HG03558 (cell line): ENCODE measurements around the gene ZNRF4.
"Not testable (repeated sequence)": the region's sequence is repeated elsewhere in the genome, so short reads cannot be mapped to it uniquely, and the experiment has no call there.

Experiments
- ATAC-seq: cut with Tn5 transposase; IDR thresholded peaks from one replicate; pipeline ENCODE4 v1.9.1; 2021; ENCODE audit warnings: moderate number of reproducible peaks; ENCODE audit not compliant: unreplicated experiment; ENCODE audit errors: extremely low read depth

Gene ZNRF4

DNA sequence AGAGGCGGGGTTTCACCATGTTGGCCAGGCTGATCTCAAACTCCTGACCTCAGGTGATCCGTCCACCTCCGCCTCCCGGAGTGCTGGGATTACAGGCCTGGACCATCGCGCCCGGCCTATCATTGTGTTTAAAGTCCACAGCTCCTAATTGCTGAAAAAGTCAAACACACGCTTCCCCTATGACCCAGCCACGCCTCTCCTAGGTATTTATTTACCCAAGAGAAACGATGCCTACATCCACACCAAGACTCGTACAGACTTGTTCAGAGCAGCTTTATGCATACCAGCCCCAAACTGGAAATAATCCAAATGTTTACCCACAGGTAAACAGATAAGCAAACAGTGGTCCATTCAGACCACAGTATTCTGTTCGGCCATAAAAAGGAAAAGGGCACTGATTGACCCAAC, 15.1 kb downstream of the ZNRF4 start:
- no peak for ATAC-seq

DNA sequence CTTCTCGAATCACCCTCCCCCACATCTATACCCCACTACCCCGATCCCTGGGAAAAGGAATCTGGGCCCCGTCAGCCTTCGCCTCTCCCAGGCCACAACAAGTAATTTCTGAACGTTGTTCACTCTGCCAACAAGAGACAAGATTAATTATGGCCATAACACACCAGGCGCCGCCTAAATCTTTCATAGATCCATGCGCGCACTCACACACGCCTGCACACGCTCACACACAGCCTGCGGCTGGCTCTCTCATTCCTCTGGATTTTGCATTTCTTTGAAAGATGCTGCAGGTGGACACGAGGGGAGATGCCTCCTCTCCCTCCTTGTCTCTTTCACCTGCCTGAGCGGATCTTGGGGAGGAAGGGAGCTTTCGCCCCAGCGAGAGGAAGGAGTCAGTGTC, 17.1 kb downstream of the ZNRF4 start:
- ATAC-seq: no peak

DNA sequence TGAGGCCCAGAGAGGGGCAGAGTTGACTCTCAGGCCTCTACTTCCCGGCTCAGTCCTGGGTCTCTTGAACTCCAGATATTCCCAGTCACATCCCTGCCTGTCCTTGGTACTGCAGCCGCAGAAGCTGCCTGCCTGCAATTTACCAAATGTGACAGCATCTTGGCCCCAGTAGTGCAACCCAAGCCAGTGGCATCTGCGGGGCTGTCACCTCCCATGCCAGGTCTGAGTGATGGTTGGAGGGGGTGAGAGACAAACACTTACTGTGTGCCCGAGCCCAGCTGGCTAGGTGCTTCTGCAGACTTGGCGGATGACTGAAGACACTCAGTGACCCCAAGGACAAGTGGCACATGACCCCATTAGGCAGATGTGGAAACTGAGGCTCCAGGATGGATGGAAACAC, 18.4 kb downstream of the ZNRF4 start:
- ATAC-seq: no peak

DNA sequence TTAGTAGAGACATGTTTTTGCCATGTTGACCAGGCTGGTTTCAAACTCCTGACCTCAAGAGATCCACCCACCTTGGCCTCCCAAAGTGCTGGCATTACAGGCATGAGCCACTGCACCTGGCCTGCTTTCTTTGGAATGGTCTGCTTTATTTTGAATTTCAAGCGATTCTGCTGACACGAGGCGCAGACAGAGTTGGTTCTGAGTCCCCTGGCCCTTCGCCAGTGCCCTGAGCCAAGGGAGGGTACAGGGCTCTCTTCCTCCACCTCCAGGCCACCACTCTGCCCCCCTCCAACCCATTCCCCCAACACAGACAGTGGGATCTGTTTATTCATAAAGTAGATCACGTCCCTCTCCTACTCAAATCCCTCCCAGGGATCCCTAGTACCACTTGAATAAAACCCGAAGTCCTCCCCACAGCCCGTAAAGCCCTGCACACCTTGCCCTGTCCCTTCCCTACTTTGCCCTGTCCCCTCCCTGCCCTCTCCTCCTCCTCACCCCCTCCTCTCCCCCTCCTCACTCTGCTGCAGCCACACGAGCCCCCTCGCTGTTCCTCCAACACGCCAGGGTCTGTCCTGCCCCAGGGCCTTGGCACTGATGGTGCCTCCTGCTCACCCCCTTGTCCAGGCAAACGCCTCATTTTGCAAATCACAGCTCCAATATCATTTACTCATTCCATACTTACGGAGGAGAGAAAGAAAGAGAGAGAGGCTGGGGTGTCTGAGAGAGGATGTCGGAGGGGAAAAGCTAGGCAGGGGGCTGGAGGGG, 22.4 kb downstream of the ZNRF4 start:
- no peak for ATAC-seq

DNA sequence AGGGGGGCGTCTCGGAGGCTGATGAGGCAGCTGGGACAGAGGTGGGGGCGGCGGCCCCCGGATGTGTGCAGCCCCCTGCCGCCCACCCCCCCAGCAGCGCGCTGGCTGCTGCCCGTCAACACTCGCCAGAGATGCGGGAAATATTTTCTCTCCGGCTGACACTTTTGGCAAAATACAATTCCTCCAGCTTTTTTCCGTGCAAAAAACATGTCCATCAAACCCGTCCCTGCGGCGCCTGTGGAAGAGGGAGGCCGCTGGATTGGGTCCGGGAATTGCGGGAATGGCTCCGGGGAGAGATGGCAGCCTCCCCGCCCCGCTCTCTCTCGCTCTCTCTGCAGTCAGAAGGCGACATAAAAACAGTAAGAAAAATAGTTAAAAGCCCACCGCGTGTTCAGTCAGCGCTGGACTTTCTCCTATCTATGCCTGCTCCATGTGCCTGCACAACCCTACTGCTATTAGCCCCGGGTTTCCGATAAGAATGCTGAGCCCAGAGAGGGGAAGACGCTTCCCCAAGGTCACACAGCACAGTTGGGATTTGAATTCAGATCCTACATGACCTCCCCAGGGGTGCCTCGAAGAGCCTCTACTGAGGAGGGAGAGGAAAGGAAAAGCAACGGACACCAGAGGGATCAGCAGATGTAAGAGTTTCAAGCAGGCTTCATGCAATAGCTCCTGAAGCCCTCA, 23.2 kb downstream of the ZNRF4 start:
- no peak for ATAC-seq

DNA sequence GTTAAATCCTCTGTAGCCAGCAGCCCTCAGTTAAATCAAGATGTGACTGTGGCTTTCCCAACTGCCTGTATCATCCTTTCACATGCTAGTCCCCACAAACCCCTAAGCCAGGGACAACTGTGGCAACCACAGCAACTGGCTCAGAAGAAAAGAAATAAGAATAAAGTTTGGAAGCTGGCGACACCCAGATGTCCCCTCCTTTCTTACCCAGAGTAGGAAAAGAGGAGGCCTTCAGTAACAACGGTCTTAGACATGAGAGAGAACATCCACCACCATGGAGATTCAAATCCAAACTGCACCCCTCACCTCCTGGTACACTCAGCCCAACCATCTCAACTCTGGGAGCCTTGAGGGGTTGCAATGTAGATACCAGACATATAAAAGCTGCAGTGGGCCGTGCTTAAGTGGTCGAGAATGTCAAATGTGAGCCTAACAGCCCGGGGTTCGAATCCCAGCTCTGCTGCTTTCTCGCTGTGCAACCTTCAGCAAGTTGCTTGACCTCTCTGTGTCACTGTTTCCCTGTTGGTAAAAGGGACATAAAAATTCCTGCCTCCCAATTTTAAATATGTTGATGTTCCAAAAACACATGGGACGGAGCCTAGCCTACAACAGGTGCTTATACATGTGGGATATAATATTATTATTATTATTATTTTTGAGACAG, 23.8 kb downstream of the ZNRF4 start:
- no peak for ATAC-seq

DNA sequence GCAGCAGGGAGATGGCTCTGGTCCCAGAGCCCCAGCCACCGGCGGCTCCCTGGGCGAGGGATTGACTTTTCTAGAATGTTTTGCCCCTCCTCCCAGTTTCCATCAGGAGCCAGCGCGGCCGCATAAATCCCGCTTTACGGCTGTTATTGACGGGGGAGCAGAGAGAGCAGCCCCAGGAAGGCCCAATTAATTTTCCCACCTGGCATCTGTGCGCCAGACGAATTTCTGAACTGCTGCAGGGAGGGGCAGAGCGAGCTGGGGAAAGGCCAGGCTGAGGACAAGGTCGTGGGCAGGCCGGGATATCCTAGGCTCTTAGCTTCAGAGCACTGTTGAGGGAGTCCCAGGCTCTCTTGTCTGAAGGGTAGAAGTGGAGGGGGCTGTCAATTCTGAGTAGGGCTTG, 24.7 kb downstream of the ZNRF4 start:
- no peak for ATAC-seq

DNA sequence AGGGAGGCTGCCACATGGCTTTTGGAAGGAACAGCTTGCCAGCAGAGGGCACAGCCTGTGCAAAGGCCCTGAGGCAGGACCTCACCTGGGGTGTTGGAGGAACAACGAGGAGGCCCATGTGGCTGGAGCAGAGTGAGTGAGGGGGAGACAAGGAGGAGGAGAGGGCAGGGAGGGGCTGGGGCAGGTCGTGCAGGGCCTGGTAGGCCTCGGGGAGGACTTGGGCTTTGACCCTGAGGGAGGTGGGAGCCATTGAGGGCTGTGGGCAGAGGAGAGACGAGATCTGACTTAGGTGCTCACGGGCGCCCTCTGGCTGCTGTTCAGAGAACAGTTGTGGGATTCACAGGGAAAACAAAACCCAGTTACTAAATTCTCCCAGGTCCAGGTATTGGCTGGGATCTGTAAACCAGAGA, 25.2 kb downstream of the ZNRF4 start:
- ATAC-seq: no peak

DNA sequence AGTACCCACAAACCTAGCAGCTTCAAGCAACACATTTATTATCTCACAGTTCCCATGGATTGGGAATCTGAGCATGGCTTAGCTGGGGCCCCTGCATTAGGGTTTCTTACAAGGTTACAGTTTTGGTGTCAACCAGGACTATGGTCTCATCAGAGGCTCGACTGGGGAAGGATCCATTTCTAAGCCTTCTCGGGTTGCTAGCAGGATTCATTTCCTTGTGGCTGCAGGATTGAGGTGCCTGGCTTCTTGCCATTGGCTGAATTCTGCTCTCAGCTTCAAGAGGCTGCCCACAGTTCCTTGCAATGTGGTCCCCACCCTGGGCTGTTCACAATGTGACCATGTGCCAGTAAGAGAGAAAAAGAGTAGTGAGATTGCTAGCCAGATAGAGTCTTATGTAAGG, 26.7 kb downstream of the ZNRF4 start:
- no peak for ATAC-seq

DNA sequence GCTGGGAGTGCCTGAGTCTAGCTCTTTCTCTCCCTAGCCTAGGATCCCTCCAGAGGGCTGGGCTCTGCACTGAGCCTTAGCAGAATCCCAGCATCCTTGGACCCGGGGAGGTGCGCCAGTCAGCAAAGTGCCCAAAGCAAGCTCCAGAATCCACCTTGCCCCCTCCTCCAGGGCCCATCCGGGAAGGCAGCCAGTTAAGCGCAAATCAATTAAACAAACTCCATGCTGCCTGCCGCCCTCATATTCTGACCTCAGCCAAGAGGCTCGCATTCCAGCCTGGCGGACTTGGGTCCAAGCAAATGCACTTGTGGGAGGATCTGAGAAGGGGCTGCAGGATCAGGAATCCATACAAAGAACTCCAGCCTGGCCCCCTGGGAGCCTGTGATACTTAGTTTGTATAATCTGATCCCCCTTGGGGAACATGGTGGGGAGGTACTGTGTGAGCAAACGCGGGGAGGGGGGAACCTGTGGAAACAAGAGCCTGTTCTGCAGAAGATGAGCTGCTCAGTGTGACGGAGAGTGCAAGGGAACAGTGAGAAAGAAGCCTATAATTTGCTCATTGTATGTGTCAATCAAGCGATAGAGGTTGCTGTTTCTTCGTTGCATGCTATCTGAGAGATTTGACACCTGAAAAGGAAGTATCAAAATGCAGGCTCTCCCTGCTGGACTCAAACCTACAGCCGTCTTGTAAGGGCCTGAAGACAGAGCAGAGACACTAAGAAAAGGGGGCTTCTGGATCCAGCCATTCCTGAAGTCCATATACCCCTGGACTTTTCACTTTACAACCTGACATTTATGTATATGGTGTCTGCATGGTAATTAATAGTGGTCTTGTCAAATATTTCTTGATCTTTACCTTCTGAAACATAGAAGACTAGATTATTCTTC, 29.4 kb downstream of the ZNRF4 start:
- no peak for ATAC-seq

DNA sequence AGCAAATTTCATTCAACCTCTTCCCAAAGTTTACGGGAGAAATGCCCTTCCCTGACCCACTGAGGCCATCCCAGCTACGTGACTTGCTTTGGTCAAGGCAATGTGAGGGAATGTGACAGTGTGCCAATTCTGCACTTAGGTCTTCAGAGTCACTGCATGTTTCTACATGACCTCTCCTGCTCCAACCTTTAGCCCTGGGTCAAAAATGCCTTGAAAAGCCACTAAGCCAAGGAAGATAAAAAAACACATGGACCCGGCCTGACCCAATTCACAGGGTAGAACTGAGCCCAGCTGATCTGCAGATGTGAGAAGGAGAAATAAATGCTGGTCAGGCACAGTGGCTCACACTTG, 30.0 kb downstream of the ZNRF4 start:
- ATAC-seq: no peak

DNA sequence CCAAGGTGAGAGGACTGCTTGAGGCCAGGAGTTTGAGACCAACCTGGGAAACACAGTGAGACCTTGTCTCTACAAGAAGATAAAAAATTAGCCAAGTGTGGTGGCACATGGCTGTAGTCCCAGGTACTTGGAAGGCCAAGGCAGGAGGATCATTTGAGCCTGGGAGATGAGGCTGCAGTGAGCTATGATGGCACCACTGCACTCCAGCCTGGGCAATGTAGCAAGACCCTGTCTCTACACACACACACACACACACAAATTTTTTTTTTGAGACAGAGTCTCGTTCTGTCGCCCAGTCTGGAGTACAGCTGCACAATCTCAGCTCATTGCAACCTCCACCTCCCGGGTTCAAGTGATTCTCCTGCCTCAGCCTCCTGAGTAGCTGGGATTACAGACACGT, 30.4 kb downstream of the ZNRF4 start:
- ATAC-seq: not testable (repeated sequence)

DNA sequence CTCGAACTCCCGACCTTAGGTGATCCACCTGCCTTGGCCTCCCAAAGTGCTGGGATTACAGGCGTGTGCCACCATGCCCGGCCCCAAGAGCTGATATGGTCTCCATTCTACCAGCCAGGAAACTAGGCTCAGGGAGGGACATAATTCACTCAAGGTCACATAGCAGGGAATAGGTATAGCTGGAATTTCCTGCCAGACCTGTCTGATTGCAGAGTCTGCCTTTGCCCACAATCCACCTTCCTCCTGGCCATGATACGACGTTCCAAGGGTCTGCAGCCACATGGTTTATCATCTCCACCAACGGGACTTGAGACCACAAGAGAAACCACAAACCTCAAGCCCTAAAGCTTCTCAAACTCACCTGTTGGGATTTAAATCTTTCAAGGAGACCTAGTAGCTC, 32.0 kb downstream of the ZNRF4 start:
- ATAC-seq: no peak

DNA sequence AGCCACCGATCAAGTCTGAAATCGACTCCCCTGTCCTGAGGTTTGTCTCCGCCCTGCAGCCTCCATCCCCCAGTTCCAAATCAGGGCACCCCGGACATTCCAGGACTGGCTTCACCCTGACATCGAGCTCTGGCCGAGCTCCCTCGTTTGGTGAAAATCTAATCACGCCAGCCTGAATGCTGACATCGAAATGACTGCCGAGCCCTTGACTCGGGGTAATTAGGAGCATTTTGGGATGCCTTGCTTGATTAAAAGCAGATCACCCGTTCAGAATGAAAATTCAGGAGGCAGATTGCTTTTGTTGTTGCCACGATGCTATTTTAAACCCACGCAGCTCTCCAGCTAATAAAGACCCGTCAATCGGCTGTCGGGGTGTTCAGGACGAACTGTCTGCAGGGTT, 34.3 kb downstream of the ZNRF4 start:
- no peak for ATAC-seq

DNA sequence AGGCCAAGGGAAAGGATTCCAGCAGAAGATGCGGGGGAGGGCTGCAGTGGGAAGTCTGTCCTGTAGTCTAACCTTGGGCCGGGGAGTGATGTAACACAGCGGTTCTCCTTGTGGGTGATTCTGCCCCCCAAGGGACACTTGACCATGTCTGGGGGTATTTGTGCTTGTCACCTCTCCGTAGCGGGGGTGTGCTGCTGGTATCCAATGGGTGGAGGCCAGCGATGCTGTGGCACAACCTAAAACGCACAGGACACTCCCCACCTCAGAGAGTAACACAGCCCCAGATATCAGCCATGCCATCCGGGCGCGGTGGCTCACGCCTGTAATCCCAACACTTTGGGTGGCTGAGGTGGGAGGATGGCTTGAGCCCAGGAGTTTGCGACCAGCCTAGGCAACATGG, 36.3 kb downstream of the ZNRF4 start:
- ATAC-seq: no peak

DNA sequence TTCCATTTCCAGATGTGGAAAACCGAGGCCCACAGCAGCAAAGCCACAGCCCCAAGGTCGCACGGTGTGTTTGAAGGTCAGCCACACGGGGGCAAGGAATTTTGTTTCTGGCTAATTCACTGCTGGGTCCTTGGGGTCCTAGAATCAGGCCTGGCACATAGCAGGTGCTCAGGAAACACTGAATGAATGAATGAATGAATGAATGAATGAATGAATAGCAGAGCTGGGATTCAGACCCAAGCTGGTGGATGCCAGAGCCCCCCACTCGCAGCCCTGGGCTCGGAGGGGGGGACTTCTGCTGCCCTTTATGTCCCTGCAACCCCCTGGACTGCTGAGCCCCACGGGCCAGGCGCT, 37.0 kb downstream of the ZNRF4 start:
- ATAC-seq: no peak

DNA sequence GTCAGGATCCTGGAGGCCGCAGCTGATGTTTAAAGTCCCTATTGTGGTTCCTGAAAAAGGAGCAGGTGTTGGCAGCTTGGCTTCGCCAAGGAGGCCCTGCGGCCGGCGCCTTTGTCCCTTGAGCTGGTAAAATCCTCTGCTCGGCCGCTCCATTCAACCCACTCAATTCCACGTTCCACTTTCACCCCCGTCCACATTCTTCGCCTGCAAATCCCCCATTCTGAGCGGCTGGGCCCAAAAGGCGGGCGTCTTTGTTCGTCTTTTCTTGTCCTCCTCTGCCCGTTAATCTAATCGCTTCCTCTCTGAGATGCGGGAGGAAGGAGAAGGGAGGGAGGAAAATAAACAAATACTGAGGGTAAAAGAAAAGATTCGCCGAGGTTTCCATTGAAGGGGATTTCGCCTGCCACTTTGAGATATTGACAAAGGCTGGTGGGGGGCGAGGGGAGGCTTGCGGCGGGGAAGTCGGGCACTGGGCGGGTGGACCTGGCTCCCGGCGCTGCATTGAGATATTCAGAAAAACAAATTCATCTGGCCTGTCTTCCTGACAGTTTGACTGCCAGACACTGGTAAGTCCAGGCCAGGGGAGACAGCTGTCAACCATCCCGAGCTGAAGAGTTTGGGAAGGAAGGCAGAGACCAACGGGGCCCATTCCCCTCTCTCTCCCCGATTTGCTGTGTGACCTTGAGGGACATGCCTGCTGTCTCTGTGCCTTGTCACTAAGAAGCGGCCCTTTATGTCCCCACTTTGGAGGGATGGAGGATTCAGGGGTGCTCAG, 37.6 kb downstream of the ZNRF4 start:
- ATAC-seq: no peak

DNA sequence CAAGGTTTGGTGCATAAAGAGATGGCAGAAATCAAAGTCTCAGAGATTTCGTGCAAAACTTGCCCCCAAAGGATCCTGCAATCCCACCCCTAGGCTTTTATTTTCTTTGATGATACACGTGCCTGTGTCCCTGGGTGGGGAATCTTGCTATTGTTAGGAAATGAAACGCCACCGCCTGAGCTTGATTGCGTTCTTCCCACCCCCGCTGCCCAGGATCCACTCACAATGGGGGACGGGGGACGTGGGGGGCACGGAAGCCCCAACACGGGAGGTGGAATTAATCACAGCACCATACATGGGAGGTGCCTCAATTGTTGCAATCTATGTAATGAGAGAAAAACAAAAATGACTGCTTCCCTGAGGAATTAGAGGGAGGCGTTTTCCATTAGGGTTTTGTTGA, 39.6 kb downstream of the ZNRF4 start:
- no peak for ATAC-seq

DNA sequence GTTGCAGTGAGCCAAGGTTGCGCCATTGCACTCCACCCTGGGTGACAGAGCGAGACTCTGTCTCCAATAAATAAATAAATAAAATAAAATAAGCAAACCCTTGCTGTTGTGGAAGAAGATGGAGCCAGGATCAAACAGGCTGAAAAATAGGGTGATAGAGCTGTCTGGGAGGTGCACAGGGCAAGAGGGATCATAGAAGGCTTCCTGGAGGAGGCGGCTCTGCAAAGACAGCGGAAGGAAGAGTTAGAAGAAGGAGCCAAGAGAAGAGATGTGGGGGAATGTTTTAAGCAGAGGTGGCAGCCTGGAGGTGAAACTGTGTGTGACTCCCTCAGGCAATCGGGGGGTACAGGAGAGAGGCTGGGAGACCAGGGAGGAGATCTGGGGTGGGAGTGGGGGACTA, 40.6 kb downstream of the ZNRF4 start:
- ATAC-seq: no peak

DNA sequence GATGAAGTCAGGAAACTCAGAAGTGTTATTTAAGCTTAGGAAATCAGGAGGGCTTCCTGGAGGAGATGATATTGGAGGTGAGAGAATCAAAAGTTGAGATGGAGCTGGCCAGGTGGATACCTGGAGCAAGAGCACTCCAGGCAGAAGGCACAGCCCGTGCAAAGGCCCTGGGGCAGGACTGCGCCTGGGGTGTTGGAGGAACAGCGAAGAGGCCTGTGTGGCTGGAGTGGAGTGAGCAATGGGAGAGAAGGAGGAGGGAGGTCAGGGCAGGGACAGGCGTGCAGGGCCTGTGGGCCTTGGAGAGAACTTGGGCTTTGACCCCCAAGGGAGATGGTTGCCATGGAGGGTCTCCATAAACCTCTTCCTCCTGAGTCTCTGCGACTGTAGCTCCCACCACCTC, 42.1 kb downstream of the ZNRF4 start:
- ATAC-seq: no peak
